ENCODE data around the gene DENND2A. TPM values are rescaled to one million over a fixed set of nuclear protein-coding genes. Genes with fewer than 3 reads are reported as not detected.
A peak's percentile ranks its signal among the peaks of the same experiment; 100 is the strongest.

The DENND2A gene
- total RNA-seq, 1 experiment from 2014 or later, result 7.9 TPM

- in situ Hi-C loops (cut with HindIII; ENCODE audit: low sequenced_read_pairs), result no loop called here
- DNase-seq (ENCODE audit: low spot score), result no peak
Observed at GRCh38 chr7:140600341-140600740, 40.3 kb downstream of the DENND2A start.

- no peak for DNase-seq (ENCODE audit: low spot score)
- in situ Hi-C loops (cut with HindIII; ENCODE audit: low sequenced_read_pairs), result no loop called here
Observed at GRCh38 chr7:140597428-140597949, 43.1 kb downstream of the DENND2A start.

- no peak for DNase-seq (ENCODE audit: low spot score)
- in situ Hi-C loops (cut with HindIII; ENCODE audit: low sequenced_read_pairs), result no loop called here
Observed at GRCh38 chr7:140596519-140597427, 43.8 kb downstream of the DENND2A start.

- no peak for DNase-seq (ENCODE audit: low spot score)
- in situ Hi-C loops (cut with HindIII; ENCODE audit: low sequenced_read_pairs), result no loop called here
Observed at GRCh38 chr7:140595468-140596092, 45.0 kb downstream of the DENND2A start.

GRCh38 chr7:140594131-140594691 lies 46.4 kb downstream of the DENND2A start:
- DNase-seq (ENCODE audit: low spot score), result no peak
- in situ Hi-C loops (cut with HindIII; ENCODE audit: low sequenced_read_pairs), result no loop called here

- DNase-seq (ENCODE audit: low spot score), result no peak
- in situ Hi-C loops (cut with HindIII; ENCODE audit: low sequenced_read_pairs), result no loop called here
Observed at GRCh38 chr7:140593672-140593982, 47.0 kb downstream of the DENND2A start.

- in situ Hi-C loops (cut with HindIII; ENCODE audit: low sequenced_read_pairs), result no loop called here
- DNase-seq (ENCODE audit: low spot score), result no peak
Observed at GRCh38 chr7:140592964-140593671, 47.5 kb downstream of the DENND2A start.

- in situ Hi-C loops (cut with HindIII; ENCODE audit: low sequenced_read_pairs), result no loop called here
- DNase-seq (ENCODE audit: low spot score), result no peak
Observed at GRCh38 chr7:140591180-140591902, 49.3 kb downstream of the DENND2A start.

- in situ Hi-C loops (cut with HindIII; ENCODE audit: low sequenced_read_pairs), result no loop called here
- DNase-seq (ENCODE audit: low spot score), result no peak
Observed at GRCh38 chr7:140587243-140587642, 53.4 kb downstream of the DENND2A start.

GRCh38 chr7:140586516-140586915 lies 54.1 kb downstream of the DENND2A start:
- peak; percentile 49 for DNase-seq (ENCODE audit: low spot score)
- in situ Hi-C loops (cut with HindIII; ENCODE audit: low sequenced_read_pairs), result no loop called here

- in situ Hi-C loops (cut with HindIII; ENCODE audit: low sequenced_read_pairs), result no loop called here
- DNase-seq (ENCODE audit: low spot score), result no peak
Observed at GRCh38 chr7:140585333-140585732, 55.3 kb downstream of the DENND2A start.

- no peak for DNase-seq (ENCODE audit: low spot score)
Observed at GRCh38 chr7:140584195-140584851, 56.3 kb downstream of the DENND2A start.

GRCh38 chr7:140581411-140581810 lies 59.2 kb downstream of the DENND2A start:
- DNase-seq (ENCODE audit: low spot score), result no peak
- in situ Hi-C loops (cut with HindIII; ENCODE audit: low sequenced_read_pairs), result no loop called here

More at GRCh38 chr7:140584195-140584851, 56.3 kb downstream of the DENND2A start:
- in situ Hi-C loops (cut with HindIII; ENCODE audit: low sequenced_read_pairs), result no loop called here

- in situ Hi-C loops (cut with HindIII; ENCODE audit: low sequenced_read_pairs), result no loop called here
- DNase-seq (ENCODE audit: low spot score), result no peak
Observed at GRCh38 chr7:140577651-140578050, 63.0 kb downstream of the DENND2A start.

- DNase-seq (ENCODE audit: low spot score), result no peak
- in situ Hi-C loops (cut with HindIII; ENCODE audit: low sequenced_read_pairs), result no loop called here
Observed at GRCh38 chr7:140576589-140576988, 64.0 kb downstream of the DENND2A start.

GRCh38 chr7:140571538-140572122 lies 69.0 kb downstream of the DENND2A start:
- no peak for DNase-seq (ENCODE audit: low spot score)
- in situ Hi-C loops (cut with HindIII; ENCODE audit: low sequenced_read_pairs), result no loop called here

GRCh38 chr7:140570120-140570519 lies 70.5 kb downstream of the DENND2A start:
- in situ Hi-C loops (cut with HindIII; ENCODE audit: low sequenced_read_pairs), result no loop called here
- DNase-seq (ENCODE audit: low spot score), result no peak
